SU-DHL-6 (cell line): ENCODE results near the gene SPOCK1.

Experiments
- EZH2phosphoT487 ChIP-seq: fragments of 200-600 bp; sonication (generic), shearing (Covaris generic); conservative IDR thresholded peaks from 2 replicates; pipeline ENCODE4 v1.6.1; 2018; ENCODE audit warnings: mild to moderate bottlenecking, antibody characterized with exemption, low read length, moderate library complexity, mixed read lengths
- TF ChIP-seq, protein P1 (sequence below): fragments of 200-600 bp; sonication (generic); IDR thresholded peaks from one replicate; pipeline ENCODE4 v1.5.1; 2017; ENCODE audit warnings: antibody characterized with exemption, mild to moderate bottlenecking, low read length, moderate library complexity; ENCODE audit not compliant: insufficient read depth, poor library complexity, severe bottlenecking

DNA sequence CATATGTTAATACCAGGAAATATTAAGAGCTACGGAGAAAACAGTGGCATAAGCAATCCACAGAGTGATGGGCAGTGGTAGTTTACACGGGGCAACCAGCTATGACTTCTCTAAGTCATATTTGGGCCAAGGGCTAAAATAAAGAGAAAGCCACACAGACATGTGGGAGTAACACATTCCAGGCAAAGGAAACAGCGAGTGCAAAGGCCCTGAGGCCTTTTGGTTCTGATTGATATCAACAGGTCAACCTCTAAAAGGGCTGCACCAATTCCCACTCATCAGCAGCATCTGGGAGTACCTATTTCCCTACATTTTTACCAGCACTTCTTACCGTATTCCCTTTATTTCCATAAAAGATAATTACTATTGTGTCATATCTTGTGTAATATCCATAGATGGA, 173.4 kb downstream of the SPOCK1 start:
- TF ChIP-seq, protein P1, sequence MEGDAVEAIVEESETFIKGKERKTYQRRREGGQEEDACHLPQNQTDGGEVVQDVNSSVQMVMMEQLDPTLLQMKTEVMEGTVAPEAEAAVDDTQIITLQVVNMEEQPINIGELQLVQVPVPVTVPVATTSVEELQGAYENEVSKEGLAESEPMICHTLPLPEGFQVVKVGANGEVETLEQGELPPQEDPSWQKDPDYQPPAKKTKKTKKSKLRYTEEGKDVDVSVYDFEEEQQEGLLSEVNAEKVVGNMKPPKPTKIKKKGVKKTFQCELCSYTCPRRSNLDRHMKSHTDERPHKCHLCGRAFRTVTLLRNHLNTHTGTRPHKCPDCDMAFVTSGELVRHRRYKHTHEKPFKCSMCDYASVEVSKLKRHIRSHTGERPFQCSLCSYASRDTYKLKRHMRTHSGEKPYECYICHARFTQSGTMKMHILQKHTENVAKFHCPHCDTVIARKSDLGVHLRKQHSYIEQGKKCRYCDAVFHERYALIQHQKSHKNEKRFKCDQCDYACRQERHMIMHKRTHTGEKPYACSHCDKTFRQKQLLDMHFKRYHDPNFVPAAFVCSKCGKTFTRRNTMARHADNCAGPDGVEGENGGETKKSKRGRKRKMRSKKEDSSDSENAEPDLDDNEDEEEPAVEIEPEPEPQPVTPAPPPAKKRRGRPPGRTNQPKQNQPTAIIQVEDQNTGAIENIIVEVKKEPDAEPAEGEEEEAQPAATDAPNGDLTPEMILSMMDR: no peak
- no peak for TF ChIP-seq EZH2phosphoT487
